HL-60 (cell line): ENCODE measurements around the gene GSTM3.

Experiments
- DNase-seq, 2 experiments: peaks; one replicate each; pipeline ENCODE4 v3.0.0-alpha.2; 2010 to 2020; ENCODE audit warnings: low read depth in 1 of 2, low spot score in 1 of 2
- H3K27ac ChIP-seq: fragments of 250-450 bp; sonication (Bioruptor Pico); replicated peaks from 2 replicates; pipeline ENCODE4 v1.5.1; 2020; ENCODE audit warnings: mild to moderate bottlenecking, moderate library complexity
- H3K27me3 ChIP-seq: fragments of 250-450 bp; sonication (Bioruptor Pico); 2 replicates; pipeline ENCODE4 v1.5.1; 2021; ENCODE audit warnings: mild to moderate bottlenecking, moderate library complexity; ENCODE audit not compliant: insufficient read depth, poor library complexity, severe bottlenecking
- H3K4me3 ChIP-seq: replicated peaks from 2 replicates; pipeline ENCODE4 v1.5.1; 2011; ENCODE audit warnings: mild to moderate bottlenecking, control low read depth, low read length; ENCODE audit not compliant: insufficient read depth
- GABPA ChIP-seq: IDR thresholded peaks from 2 replicates; pipeline ENCODE4 v1.6.1; 2012; ENCODE audit warnings: low read depth
- POLR2AphosphoS5 ChIP-seq: IDR thresholded peaks from 2 replicates; pipeline ENCODE4 v1.6.1; 2012; ENCODE audit warnings: low read depth
- SPI1 ChIP-seq: IDR thresholded peaks from 2 replicates; pipeline ENCODE4 v1.6.1; 2012; ENCODE audit warnings: low read depth, mild to moderate bottlenecking, borderline replicate concordance
- TF ChIP-seq, protein P1 (sequence below): IDR thresholded peaks from one replicate; pipeline ENCODE4 v1.5.1; 2011; ENCODE audit warnings: low read length, control low read depth, inconsistent platforms; ENCODE audit not compliant: insufficient read depth
- TF ChIP-seq, protein P2 (sequence below): IDR thresholded peaks from 2 replicates; pipeline ENCODE4 v1.6.1; 2012; ENCODE audit warnings: low read depth; ENCODE audit not compliant: insufficient replicate concordance

The GSTM3 gene

DNA sequence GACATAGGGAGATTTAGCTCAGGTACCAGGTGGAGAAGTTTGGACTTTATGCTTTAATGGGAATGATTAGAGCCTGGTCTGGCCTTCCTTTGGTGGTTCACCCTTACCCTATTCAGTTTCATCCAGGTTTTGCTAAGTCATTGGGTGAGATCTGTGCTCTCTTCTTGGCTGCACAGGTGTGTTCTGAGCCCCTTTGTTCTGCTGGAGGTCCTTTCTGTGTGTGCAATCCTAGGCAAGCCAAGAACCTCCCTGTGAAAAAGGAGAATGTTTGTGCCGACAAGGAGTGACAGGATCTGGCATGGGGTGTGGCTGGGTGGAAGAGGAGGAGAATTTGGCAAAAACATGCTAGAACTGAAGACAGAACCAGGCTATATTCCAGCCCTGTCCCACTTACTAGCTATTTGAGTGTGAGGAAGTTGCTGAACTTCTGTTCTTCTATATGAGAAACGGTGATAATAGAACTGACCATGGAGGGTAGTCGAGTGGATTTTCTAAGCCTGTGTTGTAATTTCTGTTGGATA lies 24.2 kb downstream of the GSTM3 start:
- Histone ChIP-seq H3K27ac (no peak overlapping the region), H3K4me3 (no peak overlapping the region), H3K27me3 (no peaks in the 10 kb centered on the region)
- DNase-seq = no peak
- TF ChIP-seq SPI1 = no peak

DNA sequence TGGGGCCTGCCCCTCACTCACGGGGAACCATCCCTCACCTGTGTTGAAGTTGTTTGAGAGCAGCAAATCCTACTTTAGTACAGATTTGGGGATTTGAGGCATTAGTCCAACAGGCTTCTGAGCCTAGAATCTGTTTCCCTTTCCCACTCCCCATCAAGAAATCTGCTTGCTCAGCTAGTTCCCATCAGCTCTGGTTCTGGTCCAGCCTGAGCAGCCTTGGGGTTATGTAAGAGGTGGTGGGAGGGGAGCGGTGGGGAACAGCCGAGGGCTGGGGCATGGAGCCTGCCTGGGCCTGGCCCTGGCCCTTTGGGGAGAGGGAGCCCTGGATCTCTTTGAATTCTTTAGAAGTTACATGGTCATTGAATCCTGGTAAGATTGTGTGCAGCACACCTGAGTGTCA lies 24.7 kb downstream of the GSTM3 start:
- Histone ChIP-seq H3K27me3 (no peaks in the 10 kb centered on the region), H3K4me3 (no peak overlapping the region), H3K27ac (no peak overlapping the region)
- no peak for DNase-seq
- TF ChIP-seq SPI1 (no peak), GABPA (no peak)
- TF ChIP-seq, protein P1, sequence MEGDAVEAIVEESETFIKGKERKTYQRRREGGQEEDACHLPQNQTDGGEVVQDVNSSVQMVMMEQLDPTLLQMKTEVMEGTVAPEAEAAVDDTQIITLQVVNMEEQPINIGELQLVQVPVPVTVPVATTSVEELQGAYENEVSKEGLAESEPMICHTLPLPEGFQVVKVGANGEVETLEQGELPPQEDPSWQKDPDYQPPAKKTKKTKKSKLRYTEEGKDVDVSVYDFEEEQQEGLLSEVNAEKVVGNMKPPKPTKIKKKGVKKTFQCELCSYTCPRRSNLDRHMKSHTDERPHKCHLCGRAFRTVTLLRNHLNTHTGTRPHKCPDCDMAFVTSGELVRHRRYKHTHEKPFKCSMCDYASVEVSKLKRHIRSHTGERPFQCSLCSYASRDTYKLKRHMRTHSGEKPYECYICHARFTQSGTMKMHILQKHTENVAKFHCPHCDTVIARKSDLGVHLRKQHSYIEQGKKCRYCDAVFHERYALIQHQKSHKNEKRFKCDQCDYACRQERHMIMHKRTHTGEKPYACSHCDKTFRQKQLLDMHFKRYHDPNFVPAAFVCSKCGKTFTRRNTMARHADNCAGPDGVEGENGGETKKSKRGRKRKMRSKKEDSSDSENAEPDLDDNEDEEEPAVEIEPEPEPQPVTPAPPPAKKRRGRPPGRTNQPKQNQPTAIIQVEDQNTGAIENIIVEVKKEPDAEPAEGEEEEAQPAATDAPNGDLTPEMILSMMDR = no peak
- TF ChIP-seq, protein P2, sequence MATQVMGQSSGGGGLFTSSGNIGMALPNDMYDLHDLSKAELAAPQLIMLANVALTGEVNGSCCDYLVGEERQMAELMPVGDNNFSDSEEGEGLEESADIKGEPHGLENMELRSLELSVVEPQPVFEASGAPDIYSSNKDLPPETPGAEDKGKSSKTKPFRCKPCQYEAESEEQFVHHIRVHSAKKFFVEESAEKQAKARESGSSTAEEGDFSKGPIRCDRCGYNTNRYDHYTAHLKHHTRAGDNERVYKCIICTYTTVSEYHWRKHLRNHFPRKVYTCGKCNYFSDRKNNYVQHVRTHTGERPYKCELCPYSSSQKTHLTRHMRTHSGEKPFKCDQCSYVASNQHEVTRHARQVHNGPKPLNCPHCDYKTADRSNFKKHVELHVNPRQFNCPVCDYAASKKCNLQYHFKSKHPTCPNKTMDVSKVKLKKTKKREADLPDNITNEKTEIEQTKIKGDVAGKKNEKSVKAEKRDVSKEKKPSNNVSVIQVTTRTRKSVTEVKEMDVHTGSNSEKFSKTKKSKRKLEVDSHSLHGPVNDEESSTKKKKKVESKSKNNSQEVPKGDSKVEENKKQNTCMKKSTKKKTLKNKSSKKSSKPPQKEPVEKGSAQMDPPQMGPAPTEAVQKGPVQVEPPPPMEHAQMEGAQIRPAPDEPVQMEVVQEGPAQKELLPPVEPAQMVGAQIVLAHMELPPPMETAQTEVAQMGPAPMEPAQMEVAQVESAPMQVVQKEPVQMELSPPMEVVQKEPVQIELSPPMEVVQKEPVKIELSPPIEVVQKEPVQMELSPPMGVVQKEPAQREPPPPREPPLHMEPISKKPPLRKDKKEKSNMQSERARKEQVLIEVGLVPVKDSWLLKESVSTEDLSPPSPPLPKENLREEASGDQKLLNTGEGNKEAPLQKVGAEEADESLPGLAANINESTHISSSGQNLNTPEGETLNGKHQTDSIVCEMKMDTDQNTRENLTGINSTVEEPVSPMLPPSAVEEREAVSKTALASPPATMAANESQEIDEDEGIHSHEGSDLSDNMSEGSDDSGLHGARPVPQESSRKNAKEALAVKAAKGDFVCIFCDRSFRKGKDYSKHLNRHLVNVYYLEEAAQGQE = no peak

DNA sequence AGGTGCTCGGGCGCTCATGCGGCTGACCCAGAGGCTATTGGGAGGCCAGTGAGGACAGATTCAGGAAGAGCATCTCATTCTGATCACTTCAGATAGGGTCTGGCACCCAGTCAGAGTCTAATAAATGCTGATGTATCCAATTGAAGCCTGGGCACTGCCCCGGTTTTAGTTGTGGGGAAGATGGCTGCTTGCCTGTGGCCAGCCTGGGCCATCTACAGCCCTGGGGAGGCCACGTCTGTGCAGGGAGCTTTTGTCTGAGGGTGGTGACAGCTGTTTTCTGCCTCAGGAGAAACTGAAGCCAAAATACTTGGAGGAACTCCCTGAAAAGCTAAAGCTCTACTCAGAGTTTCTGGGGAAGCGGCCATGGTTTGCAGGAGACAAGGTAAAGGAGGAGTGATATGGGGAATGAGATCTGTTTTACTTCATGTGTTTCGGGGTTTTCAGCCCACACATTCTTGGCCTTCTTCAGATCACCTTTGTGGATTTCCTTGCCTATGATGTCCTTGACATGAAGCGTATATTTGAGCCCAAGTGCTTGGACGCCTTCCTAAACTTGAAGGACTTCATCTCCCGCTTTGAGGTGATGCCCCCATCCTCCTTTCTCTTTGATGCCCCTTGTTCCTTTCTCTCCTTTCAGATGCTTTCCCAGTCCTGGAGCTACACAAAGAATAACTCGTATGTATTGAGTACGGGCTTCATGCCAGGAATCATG lies 26.0 kb downstream of the GSTM3 start:
- TF ChIP-seq, protein P1 = no peak
- TF ChIP-seq SPI1 (no peak), POLR2AphosphoS5 (no peak), GABPA (no peak)
- TF ChIP-seq, protein P2 = no peak
- no peak for DNase-seq
- Histone ChIP-seq H3K27ac (no peak overlapping the region), H3K4me3 (no peak overlapping the region), H3K27me3 (no peaks in the 10 kb centered on the region)

DNA sequence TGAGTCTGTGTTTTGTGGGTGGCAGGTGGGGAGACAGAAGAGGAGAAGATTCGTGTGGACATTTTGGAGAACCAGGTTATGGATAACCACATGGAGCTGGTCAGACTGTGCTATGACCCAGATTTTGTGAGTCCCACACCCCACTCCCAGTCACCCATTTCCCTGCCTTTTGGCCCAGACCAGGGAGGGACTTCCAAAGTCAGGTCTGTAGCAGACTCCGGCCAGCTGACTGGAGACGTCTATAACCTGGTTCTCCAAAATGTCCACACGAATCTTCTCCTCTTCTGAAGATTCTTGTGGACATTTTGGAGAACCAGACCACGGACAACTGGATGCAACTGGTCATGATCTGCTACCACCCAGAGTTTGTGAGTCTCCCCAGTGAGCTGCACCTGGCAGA lies 27.2 kb downstream of the GSTM3 start:
- no peak overlapping the region for H3K4me3 ChIP-seq
- DNase-seq = no peak
- no peak overlapping the region for H3K27ac ChIP-seq
- no peaks in the 10 kb centered on the region for H3K27me3 ChIP-seq
- TF ChIP-seq, protein P1 = no peak
- TF ChIP-seq, protein P2 = no peak
- no peak for TF ChIP-seq POLR2AphosphoS5
- no peak for TF ChIP-seq SPI1
- no peak for TF ChIP-seq GABPA
